Measurements from ENCODE around the gene MYO16. TPM values are rescaled to one million over a fixed set of nuclear protein-coding genes. Genes with fewer than 3 reads are reported as not detected.

Gene MYO16
- not detected for polyA plus RNA-seq (2012; ENCODE audit: low read depth, missing spikeins)

DNA sequence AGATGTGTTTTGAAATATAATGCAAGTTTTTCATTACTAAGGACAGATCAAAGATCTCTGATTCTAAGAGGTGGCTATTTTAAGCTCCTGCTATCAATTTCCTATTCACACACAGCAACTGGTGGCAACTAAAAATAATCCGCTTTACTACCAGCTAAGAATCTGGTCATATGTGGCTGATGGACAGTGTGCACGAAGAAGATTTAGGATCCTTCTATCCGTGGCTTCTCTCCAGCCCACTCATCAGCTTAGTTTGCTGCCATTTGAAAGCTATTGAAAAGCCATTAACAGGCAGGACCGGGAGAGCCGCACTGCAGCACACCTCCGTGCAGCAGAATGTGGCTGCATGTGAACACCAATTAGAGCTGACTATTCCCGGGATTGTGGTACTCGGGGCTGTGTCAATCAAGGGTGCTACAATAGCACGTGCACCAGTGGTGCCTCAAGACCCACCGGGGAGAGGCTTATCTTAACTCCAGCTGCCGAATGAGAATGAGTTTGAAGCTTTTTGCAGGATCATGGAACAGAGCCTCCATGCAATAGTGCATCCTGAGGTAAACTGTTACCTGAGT is at the start of gene MYO16:
Gene MYO16 (plus strand): TSS at position 431 of the 572 bp plus-strand sequence. CDS start 234 bp downstream, outside the sequence.
- no peak for DNase-seq (ENCODE audit: insufficient read length, low spot score)
- TF ChIP-seq POLR2AphosphoS5 (IDR thresholded peaks at IDR 0.05; ENCODE audit: low read depth, low read length): no peak
- no peak for TF ChIP-seq POLR2A (IDR thresholded peaks at IDR 0.05; ENCODE audit: low read depth, low read length)
- TF ChIP-seq PAX5 (IDR thresholded peaks at IDR 0.05; ENCODE audit: insufficient read depth, low read length, severe bottlenecking): no peak
- no peak for TF ChIP-seq TAF1 (IDR thresholded peaks at IDR 0.05; ENCODE audit: low read depth, low read length)
- TF ChIP-seq POU2F2 (IDR thresholded peaks at IDR 0.05; ENCODE audit: low read depth, low read length): no peak
- TF ChIP-seq SPI1 (IDR thresholded peaks at IDR 0.05; ENCODE audit: low read depth, low read length): no peak
- no peak for FAIRE-seq

DNA sequence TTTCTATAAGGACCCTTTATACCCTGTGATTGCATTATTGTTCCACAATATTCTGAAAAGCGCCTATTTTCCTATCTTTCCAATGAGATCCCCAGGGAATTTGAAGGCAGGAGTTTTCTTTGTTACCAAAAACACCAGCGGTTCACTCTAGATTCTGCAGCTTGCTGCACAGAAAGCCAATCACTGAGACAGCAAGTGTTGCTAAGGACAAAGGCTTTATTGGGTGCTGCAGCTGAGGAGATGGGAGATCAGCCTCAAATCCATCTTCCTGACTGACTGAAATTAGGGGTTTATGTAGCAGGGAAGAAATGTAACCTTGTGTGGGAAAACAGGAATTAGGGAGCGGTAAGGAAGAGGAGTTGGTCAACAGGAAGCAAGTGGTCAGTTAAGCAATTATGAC is 42.6 kb upstream of the MYO16 start:
- DNase-seq (ENCODE audit: insufficient read length, low spot score): no peak
- FAIRE-seq: no peak

DNA sequence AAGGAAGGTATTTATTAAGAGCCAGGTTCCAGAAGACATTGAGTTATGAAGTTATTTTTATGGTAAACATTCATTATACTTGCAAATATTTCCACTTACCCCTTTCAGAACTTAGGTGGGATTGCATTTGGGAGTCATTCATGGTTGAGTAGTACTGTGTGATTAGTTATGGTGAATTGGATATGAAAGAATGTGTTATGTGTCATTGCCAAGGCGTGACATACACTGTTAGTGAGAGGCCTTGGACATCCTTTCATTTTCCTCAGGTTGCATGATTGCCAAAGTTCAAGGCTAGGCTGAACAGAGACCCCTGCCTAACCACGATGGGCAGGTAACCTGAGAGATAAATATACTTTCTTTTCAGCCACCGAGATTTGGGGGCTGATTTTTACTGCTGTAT is 40.9 kb upstream of the MYO16 start:
- FAIRE-seq (no peak), DNase-seq (ENCODE audit: insufficient read length, low spot score) (no peak)
- no peak for TF ChIP-seq PAX5 (IDR thresholded peaks at IDR 0.05; ENCODE audit: insufficient read depth, low read length, severe bottlenecking)
- no peak for TF ChIP-seq SPI1 (IDR thresholded peaks at IDR 0.05; ENCODE audit: low read depth, low read length)
- TF ChIP-seq TAF1 (IDR thresholded peaks at IDR 0.05; ENCODE audit: low read depth, low read length): no peak
- no peak for TF ChIP-seq POU2F2 (IDR thresholded peaks at IDR 0.05; ENCODE audit: low read depth, low read length)
- TF ChIP-seq POLR2AphosphoS5 (IDR thresholded peaks at IDR 0.05; ENCODE audit: low read depth, low read length): no peak
- no peak for TF ChIP-seq POLR2A (IDR thresholded peaks at IDR 0.05; ENCODE audit: low read depth, low read length)

More for the DNA sequence above, 42.6 kb upstream of the MYO16 start:
- no peak for TF ChIP-seq POLR2AphosphoS5 (IDR thresholded peaks at IDR 0.05; ENCODE audit: low read depth, low read length)
- TF ChIP-seq TAF1 (IDR thresholded peaks at IDR 0.05; ENCODE audit: low read depth, low read length): no peak
- TF ChIP-seq POU2F2 (IDR thresholded peaks at IDR 0.05; ENCODE audit: low read depth, low read length): no peak
- TF ChIP-seq POLR2A (IDR thresholded peaks at IDR 0.05; ENCODE audit: low read depth, low read length): no peak
- TF ChIP-seq PAX5 (IDR thresholded peaks at IDR 0.05; ENCODE audit: insufficient read depth, low read length, severe bottlenecking): no peak
- TF ChIP-seq SPI1 (IDR thresholded peaks at IDR 0.05; ENCODE audit: low read depth, low read length): no peak

DNA sequence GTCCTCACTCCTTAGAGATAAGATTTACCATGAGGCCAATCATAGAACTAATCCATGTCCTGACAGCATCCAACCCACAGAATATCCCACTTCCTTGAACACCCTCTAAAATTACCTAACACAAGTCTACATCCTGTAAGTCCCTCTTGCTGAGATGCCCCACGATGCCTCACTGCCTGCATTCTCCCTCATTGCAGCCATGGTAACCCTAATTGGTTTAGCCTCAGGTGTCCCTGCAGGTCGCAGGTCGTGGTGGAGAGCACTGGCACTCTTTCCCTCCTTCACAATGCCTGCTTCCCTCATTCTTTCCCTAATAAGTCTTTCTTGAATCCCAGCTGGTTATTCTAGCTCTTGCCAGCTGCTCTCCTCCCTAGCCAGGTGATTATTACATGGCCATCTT is 35.3 kb upstream of the MYO16 start:
- DNase-seq (ENCODE audit: insufficient read length, low spot score) (no peak), FAIRE-seq (no peak)
- TF ChIP-seq POLR2A (IDR thresholded peaks at IDR 0.05; ENCODE audit: low read depth, low read length) (no peak), POU2F2 (IDR thresholded peaks at IDR 0.05; ENCODE audit: low read depth, low read length) (no peak), PAX5 (IDR thresholded peaks at IDR 0.05; ENCODE audit: insufficient read depth, low read length, severe bottlenecking) (no peak), SPI1 (IDR thresholded peaks at IDR 0.05; ENCODE audit: low read depth, low read length) (no peak), TAF1 (IDR thresholded peaks at IDR 0.05; ENCODE audit: low read depth, low read length) (no peak), POLR2AphosphoS5 (IDR thresholded peaks at IDR 0.05; ENCODE audit: low read depth, low read length) (no peak)

DNA sequence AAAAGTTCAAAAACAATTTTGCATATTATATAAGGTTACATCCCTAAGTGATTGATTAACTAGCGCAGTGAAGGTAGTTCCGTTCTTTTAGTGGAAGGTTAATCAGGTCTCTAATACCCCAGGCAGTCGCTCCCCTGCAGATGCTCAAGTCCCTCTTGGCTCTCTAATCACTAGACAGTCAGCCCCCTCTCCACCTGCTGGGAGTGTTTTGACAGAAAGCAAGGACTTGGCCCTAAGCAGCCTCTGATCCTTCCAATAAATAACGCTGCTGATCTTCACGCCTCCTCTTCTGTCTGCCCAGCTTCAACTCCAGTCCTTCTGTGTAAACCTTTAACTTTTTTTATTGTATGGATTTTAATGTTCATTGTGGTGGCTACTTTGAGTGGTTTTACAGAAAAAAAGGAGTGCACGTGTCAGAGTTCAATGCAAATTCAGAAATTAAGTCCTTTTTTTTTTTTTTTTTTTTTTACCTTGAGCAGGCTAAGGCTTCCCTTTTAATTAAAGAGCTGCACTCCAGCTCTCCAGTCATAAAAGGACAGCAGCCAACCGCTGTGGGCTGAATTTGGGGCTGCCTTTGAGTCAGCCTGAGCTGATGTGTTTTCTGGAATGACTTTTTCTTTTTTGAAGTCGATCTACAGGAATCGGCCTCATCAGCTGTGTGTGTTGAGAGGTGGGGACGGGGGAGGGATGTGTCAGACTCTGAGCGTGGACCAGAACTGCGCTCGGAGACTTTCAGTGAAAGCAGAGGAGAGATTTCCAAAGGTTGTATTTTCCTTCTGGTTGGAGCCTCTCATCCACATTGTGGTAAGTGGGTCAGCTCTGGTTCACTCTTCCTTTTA is 33.8 kb upstream of the MYO16 start:
- TF ChIP-seq POLR2A (IDR thresholded peaks at IDR 0.05; ENCODE audit: low read depth, low read length) (no peak), PAX5 (IDR thresholded peaks at IDR 0.05; ENCODE audit: insufficient read depth, low read length, severe bottlenecking) (no peak), POU2F2 (IDR thresholded peaks at IDR 0.05; ENCODE audit: low read depth, low read length) (no peak), SPI1 (IDR thresholded peaks at IDR 0.05; ENCODE audit: low read depth, low read length) (no peak), TAF1 (IDR thresholded peaks at IDR 0.05; ENCODE audit: low read depth, low read length) (no peak), POLR2AphosphoS5 (IDR thresholded peaks at IDR 0.05; ENCODE audit: low read depth, low read length) (no peak)
- no peak for DNase-seq (ENCODE audit: insufficient read length, low spot score)
- no peak for FAIRE-seq

DNA sequence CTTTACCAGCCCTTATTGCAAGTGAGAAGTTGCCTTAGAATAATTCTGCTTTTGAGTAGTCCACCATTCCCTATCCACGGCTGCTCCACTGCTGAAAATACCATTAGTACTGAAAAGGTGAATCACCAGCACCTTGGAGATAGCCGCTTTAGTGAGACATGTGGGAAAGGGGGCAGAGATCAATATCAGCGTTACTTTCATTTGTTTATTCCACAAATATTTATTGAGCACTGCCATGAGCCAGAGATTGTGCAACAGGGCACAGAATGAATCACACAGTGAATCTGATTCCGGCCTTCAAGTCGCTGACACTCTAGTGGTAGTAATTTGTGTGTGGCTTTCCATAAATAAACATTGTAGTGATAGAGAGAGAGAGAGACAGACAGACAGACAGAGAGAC is 31.5 kb upstream of the MYO16 start:
- DNase-seq (ENCODE audit: insufficient read length, low spot score): no peak
- TF ChIP-seq POLR2A (IDR thresholded peaks at IDR 0.05; ENCODE audit: low read depth, low read length) (no peak), SPI1 (IDR thresholded peaks at IDR 0.05; ENCODE audit: low read depth, low read length) (no peak), TAF1 (IDR thresholded peaks at IDR 0.05; ENCODE audit: low read depth, low read length) (no peak), POU2F2 (IDR thresholded peaks at IDR 0.05; ENCODE audit: low read depth, low read length) (no peak), POLR2AphosphoS5 (IDR thresholded peaks at IDR 0.05; ENCODE audit: low read depth, low read length) (no peak), PAX5 (IDR thresholded peaks at IDR 0.05; ENCODE audit: insufficient read depth, low read length, severe bottlenecking) (no peak)
- no peak for FAIRE-seq

DNA sequence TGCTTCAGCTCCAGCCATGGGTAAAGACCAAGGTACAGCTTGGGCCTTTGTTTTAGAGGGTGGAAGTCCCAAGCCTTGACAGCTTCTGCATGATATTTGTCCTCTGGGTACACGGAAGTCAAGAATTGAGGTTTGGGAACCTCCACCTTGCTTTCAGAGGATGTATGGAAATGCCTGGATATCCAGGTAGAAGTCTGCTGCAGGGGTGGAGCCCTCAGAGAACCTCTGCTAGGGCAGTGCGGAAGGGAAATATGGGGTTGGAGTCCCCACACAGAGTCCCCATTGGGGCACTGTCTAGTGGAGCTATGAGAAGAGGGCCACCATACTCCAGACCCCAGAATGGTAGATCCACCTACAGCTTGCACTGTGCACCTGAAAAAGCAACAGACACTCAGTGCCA is 23.0 kb upstream of the MYO16 start:
- no peak for FAIRE-seq
- DNase-seq (ENCODE audit: insufficient read length, low spot score): no peak
- no peak for TF ChIP-seq TAF1 (IDR thresholded peaks at IDR 0.05; ENCODE audit: low read depth, low read length)

GRCh38 chr13:108609353-108609752 is 20.1 kb upstream of the MYO16 start:
- DNase-seq (ENCODE audit: insufficient read length, low spot score) (no peak), FAIRE-seq (no peak)
- TF ChIP-seq PAX5 (IDR thresholded peaks at IDR 0.05; ENCODE audit: insufficient read depth, low read length, severe bottlenecking) (no peak), SPI1 (IDR thresholded peaks at IDR 0.05; ENCODE audit: low read depth, low read length) (no peak), POU2F2 (IDR thresholded peaks at IDR 0.05; ENCODE audit: low read depth, low read length) (no peak), TAF1 (IDR thresholded peaks at IDR 0.05; ENCODE audit: low read depth, low read length) (no peak)

DNA sequence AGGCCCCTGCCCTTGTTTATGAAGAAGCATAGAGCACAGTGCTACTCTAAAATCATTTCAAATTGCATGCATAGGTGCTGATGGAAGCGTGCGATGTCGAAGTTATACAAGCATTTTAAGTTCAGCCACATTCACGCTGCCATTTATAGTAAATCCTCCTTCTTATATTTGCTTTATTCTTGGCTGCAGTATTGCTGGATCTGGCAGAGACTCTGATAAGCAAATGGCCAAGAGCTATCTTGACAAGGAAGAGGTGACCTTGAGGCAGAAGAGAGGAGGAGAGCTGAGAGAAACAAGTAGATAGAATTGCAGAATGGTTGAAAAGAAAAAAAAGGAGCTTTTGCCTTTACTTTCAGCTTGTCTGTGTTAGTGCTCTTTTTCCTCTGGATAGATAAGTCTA is 18.9 kb upstream of the MYO16 start:
- TF ChIP-seq PAX5 (IDR thresholded peaks at IDR 0.05; ENCODE audit: insufficient read depth, low read length, severe bottlenecking): no peak
- FAIRE-seq (no peak), DNase-seq (ENCODE audit: insufficient read length, low spot score) (no peak)

DNA sequence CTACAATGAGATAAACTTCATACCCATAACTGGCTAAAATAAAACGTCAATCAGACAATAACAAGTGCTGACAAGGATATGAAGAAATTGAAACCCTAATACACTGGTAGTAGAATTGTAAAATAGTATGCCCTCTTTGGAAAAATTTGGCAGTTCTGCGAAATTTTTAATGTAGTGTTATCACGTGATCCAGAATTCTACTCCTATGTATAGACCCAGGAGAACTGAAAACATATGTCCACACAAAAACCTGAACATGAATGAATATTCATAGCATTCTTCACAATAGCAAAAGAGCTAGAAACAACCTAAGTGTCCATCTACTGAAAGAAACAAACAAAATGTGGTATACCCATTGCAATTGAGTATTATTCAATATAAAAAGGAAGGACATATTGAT is 14.2 kb upstream of the MYO16 start:
- DNase-seq (ENCODE audit: insufficient read length, low spot score) (no peak), FAIRE-seq (no peak)
- TF ChIP-seq POU2F2 (IDR thresholded peaks at IDR 0.05; ENCODE audit: low read depth, low read length) (no peak), TAF1 (IDR thresholded peaks at IDR 0.05; ENCODE audit: low read depth, low read length) (no peak), POLR2AphosphoS5 (IDR thresholded peaks at IDR 0.05; ENCODE audit: low read depth, low read length) (no peak), PAX5 (IDR thresholded peaks at IDR 0.05; ENCODE audit: insufficient read depth, low read length, severe bottlenecking) (no peak), SPI1 (IDR thresholded peaks at IDR 0.05; ENCODE audit: low read depth, low read length) (no peak), POLR2A (IDR thresholded peaks at IDR 0.05; ENCODE audit: low read depth, low read length) (no peak)

Measured in GM12891 (cell line).